Mammary epithelial cell (primary cell): ENCODE measurements around the gene PTPN6.

ENCODE experiments used
- CTCF ChIP-seq, 2 donors: IDR thresholded peaks in 1 of 2; conservative IDR thresholded peaks in 1 of 2; 2 replicates each; pipeline ENCODE4 v1.5.1; 2011 to 2012; ENCODE audit warnings: inconsistent platforms in 2 of 2, low read length in 2 of 2, mild to moderate bottlenecking in 2 of 2, control low read depth in 1 of 2, low read depth in 1 of 2; ENCODE audit not compliant: insufficient read depth in 1 of 2; ENCODE audit errors: extremely low read depth in 1 of 2
- EZH2 ChIP-seq: IDR thresholded peaks from 2 replicates; pipeline ENCODE4 v1.6.1; 2012; ENCODE audit warnings: low read length, inconsistent platforms, borderline replicate concordance

- TF ChIP-seq CTCF (conservative IDR thresholded peaks at IDR 0.05 in 1 of 2, IDR thresholded peaks at IDR 0.05 in 1 of 2; ENCODE audit: extremely low read depth in 1 of 2, insufficient read depth in 1 of 2, low read depth in 1 of 2, low read length in 2 of 2) (no peak), EZH2 (no peak)
Observed at GRCh38 chr12:6934110-6934509, 17.0 kb upstream of the PTPN6 start.
